Fibroblast of lung (primary cell): Measurements from ENCODE around the gene RPL7A.

Experiments
- CTCF ChIP-seq, 2 donors: IDR thresholded peaks in 1 of 2; conservative IDR thresholded peaks in 1 of 2; 1 replicate in 1 of 2; 2 replicates in 1 of 2; pipeline ENCODE4 v1.5.1; 2011 to 2012; ENCODE audit warnings: low read length in 2 of 2, control low read depth in 1 of 2, inconsistent platforms in 1 of 2, low read depth in 1 of 2, mild to moderate bottlenecking in 1 of 2
- EZH2 ChIP-seq: IDR thresholded peaks from 2 replicates; pipeline ENCODE4 v1.5.1; 2012; ENCODE audit warnings: low read length, control low read depth, mild to moderate bottlenecking; ENCODE audit errors: missing control alignments

DNA sequence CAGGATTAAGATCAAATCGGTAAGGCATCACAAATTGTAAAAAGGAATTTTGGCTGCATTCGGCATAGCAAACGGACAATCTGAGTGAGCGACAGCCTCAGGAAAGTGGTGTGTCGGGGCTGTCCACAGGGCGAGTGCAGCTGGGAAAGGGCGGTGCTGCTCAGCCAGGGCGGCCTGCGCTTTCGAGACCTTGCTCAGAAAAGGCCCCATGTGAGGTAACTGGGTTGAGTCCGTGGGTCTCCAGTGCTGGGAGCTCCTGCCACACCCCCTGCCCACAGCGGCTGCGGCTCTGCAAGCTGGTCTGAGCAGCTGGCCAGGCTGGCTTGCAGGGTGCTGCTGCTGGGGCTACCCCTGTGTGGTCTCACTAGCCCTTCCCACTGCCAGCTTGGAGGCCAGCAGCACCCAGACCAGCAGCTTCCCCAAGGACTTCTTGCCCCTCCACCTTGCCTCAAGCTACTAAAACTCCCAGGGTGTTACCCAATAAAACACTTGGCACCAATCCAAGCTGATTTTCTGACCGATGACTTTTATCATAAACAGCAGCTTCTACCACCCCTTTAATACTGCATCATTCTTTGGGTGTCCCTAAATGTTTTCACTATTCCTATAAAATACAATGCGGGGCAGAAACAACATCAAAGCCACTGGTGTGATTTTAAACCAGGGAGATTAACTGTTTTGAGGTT is 14.5 kb downstream of the RPL7A start:
- TF ChIP-seq CTCF (conservative IDR thresholded peaks at IDR 0.05 in 1 of 2, IDR thresholded peaks at IDR 0.05 in 1 of 2; ENCODE audit: low read depth in 1 of 2, low read length in 2 of 2) (no peak), EZH2 (no peak)
